ENCODE data around the gene KRTAP2-2.

GRCh38 chr17:41103896-41104295 is 48.9 kb upstream of the KRTAP2-2 start:
- TF ChIP-seq, protein P1, sequence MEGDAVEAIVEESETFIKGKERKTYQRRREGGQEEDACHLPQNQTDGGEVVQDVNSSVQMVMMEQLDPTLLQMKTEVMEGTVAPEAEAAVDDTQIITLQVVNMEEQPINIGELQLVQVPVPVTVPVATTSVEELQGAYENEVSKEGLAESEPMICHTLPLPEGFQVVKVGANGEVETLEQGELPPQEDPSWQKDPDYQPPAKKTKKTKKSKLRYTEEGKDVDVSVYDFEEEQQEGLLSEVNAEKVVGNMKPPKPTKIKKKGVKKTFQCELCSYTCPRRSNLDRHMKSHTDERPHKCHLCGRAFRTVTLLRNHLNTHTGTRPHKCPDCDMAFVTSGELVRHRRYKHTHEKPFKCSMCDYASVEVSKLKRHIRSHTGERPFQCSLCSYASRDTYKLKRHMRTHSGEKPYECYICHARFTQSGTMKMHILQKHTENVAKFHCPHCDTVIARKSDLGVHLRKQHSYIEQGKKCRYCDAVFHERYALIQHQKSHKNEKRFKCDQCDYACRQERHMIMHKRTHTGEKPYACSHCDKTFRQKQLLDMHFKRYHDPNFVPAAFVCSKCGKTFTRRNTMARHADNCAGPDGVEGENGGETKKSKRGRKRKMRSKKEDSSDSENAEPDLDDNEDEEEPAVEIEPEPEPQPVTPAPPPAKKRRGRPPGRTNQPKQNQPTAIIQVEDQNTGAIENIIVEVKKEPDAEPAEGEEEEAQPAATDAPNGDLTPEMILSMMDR (IDR thresholded peaks at IDR 0.05; ENCODE audit: control extremely low read depth in 1 of 3, insufficient read depth in 1 of 3, low read depth in 1 of 3, low read length in 3 of 3): no peak
- TF ChIP-seq POLR2A (IDR thresholded peaks at IDR 0.05; ENCODE audit: control extremely low read depth in 1 of 2, low read depth in 2 of 2, low read length in 2 of 2): no peak
- TF ChIP-seq ATF2 (IDR thresholded peaks at IDR 0.05; ENCODE audit: low read length): no peak
- no peak for TF ChIP-seq ZNF274 (IDR thresholded peaks at IDR 0.05; ENCODE audit: borderline replicate concordance, extremely low read depth, low read length)
- no peak for TF ChIP-seq TCF12 (IDR thresholded peaks at IDR 0.05; ENCODE audit: low read depth, low read length)

All from H1 (cell line).